Panc1 (cell line): ENCODE results near the gene SHISA8.

ENCODE experiments used
- CTCF ChIP-seq: fragments of 450-650 bp; IDR thresholded peaks from 2 replicates; pipeline ENCODE4 v1.5.1; 2017; ENCODE audit warnings: mild to moderate bottlenecking
- POLR2AphosphoS5 ChIP-seq: IDR thresholded peaks from 2 replicates; pipeline ENCODE4 v1.6.1; 2012; ENCODE audit warnings: mild to moderate bottlenecking, low read depth, low read length, moderate library complexity
- REST ChIP-seq, 2 experiments: IDR thresholded peaks; 2 replicates each; pipeline ENCODE4 v1.6.1; 2011 to 2012; ENCODE audit warnings: low read depth in 2 of 2, control low read depth in 1 of 2, low read length in 1 of 2, mild to moderate bottlenecking in 1 of 2, moderate library complexity in 1 of 2; ENCODE audit not compliant: insufficient read depth in 1 of 2
- SIN3A ChIP-seq: IDR thresholded peaks from 2 replicates; pipeline ENCODE4 v1.6.1; 2012; ENCODE audit warnings: low read depth, mild to moderate bottlenecking, low read length, moderate library complexity, borderline replicate concordance; ENCODE audit not compliant: insufficient read depth
- TCF7L2 ChIP-seq: IDR thresholded peaks from 2 replicates; pipeline ENCODE4 v1.6.1; 2011; ENCODE audit warnings: mild to moderate bottlenecking, low read depth, low read length, inconsistent platforms

GRCh38 chr22:41902932-41903421 lies 11.9 kb downstream of the SHISA8 start:
- TF ChIP-seq CTCF (no peak), POLR2AphosphoS5 (no peak), REST (IDR thresholded peaks at IDR 0.05; ENCODE audit: insufficient read depth in 1 of 2, low read depth in 2 of 2, low read length in 1 of 2) (no peak), SIN3A (no peak), TCF7L2 (no peak)
